ENCODE data around the gene ACTRT3.
"Not testable (repeated sequence)": the region's sequence is repeated elsewhere in the genome, so short reads cannot be mapped to it uniquely, and the experiment has no call there.

The ACTRT3 gene

GRCh38 chr3:169772305-169772896, 3.0 kb upstream of the ACTRT3 start:
- DNase-seq: peak; percentile 78

GRCh38 chr3:169771497-169772304, 2.3 kb upstream of the ACTRT3 start:
- peak; percentile 93 for DNase-seq

DNA sequence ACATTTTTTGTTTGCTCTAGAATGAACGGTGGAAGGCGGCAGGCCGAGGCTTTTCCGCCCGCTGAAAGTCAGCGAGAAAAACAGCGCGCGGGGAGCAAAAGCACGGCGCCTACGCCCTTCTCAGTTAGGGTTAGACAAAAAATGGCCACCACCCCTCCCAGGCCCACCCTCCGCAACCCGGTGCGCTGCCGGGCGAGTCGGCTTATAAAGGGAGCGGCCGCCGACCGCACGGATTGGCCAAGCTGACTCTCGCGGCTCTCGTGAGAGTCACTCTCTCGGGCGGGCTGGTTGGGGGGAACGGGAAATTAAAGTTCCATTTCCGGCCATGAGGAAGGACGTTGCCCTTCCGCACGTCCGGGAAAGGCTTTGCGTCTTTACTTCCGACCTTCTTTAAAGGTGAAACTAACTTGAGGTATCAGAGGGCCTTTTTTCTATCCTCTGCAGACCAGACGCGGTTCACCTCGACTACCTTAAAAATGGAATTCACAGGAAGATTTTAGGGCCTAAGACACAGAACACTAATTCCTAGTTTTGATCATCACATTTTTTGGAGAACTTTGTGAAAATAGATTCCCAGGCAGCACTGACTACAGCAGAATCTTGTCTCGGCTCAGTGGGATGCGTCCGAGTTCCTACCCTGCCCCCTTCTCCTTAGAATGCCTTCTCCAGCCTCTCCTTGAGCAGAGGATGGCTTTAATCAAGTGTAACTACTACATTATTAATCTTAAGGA, 4.3 kb downstream of the ACTRT3 start, which contains the start of gene TERC:
Gene TERC, minus strand, starts transcription at position 179 of the 731 bp plus-strand sequence.
- peak; percentile 97 for DNase-seq

GRCh38 chr3:169764312-169764881, 5.0 kb downstream of the ACTRT3 start:
- DNase-seq: peak; percentile 76

- DNase-seq: no peak
These were observed 8.9 kb downstream of the ACTRT3 start for GRCh38 chr3:169760479-169760878.

- peak; percentile 50 for DNase-seq
These were observed 10.1 kb downstream of the ACTRT3 start for GRCh38 chr3:169759256-169759655.

GRCh38 chr3:169758359-169758994, 10.9 kb downstream of the ACTRT3 start:
- no peak for DNase-seq

- no peak for DNase-seq
These were observed 13.9 kb downstream of the ACTRT3 start for GRCh38 chr3:169755488-169755887.

GRCh38 chr3:169754711-169755110, 14.7 kb downstream of the ACTRT3 start:
- DNase-seq: no peak

DNA sequence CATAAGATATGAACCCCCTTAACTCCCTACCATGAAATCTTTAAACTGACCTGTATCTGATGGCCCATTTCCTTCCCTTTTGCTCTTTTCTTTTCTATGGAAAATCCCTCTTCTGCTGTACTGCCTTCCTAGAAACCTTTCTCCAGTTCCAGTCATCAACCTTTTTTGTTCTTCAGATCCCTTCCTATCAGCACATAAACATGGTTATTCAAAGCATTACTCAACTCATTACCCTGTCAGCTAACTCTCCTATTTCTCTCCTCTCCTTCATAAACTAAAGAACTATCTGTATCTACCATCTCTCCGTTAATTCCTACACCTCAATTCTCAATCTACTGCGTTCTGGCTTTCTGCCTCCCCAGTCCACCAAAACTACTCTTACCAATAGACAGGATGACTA, 17.5 kb downstream of the ACTRT3 start:
- DNase-seq: no peak

DNA sequence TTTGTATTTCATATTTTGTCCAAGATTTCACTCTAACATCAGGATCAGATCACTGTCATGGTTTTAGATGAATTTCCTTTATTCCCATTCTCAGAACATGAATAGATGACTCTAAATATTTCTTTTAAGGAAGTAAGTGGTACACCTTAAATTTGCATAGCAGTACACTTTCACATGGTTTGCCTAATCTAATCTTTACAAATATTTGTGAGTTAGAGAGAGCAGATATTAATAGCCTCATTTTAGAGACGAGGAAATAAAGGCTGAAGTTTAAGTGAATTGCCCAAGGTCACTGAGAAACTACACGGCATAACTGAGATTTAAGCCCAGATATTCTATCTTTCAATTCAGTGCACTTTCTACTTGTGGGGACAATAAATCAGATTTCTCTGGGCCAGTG, 18.7 kb downstream of the ACTRT3 start:
- DNase-seq: no peak

DNA sequence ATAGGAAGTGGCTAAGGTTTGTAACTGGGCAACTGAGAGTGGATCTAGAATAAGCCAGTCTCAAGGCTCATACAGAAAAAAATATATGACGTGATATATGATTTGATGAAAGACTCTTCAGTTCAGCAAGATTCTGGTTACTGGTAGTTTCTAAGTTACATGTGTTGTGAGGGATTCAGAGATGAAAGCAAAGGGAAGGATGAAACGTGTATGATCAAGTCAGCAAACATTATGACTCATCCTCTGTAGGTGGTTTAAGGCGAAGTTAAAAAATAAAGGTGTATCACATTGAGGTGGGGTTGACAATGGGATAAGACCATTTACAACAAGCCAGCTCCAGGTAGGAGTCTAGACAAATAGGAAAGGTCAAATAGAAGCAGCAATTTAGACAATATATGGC, 20.7 kb downstream of the ACTRT3 start:
- no peak for DNase-seq

DNA sequence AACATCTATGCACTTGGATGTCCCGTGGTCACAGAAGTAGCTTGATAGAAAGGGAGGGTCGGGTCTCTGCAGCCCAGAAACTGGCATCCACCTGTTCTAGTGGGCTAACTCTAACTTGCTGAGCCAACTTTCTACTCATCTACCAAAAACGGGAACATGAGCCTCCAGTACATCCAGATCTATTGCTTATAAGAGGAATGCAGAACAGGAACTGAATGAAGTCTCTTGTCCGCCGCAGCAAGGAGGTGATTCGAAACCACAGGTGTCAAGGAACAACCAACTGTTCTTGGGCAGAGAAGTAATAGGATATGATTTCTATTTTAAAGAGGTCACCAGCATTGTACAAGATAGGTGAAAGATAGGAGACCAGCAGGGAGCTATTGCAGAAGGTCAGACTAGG, 22.4 kb downstream of the ACTRT3 start:
- no peak for DNase-seq

DNA sequence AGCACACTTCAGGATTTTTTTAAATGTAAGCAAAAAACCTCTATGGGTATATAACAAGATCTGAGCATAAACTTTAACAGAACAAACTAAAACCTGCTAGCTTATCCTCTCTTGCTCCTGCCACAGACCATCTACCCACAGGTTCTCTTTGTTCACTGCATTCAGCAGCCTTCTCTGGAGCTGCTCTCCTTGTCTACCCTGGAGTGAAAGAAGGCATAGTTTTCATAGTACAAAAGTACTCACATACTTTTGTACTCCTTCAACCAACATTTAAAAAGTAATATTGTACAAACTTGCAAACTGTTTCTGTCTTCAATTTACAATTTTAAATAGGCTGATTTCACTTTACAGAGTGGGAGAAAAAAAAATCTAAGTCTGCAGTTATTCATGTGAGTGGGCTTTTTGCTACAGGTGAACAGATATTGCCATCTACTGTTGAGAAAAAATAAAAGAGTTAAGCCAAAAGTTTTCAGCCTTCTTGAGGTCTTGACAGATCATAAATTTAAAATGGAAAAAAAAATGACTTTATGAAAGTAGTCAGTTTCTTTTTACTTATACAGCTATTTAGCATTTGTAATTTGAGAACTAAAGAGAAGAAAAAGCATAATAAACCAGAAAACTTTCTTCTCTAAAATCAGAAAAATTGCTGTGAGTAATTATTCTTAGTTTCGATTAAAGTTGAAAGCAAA, 24.9 kb downstream of the ACTRT3 start:
- no peak for DNase-seq

GRCh38 chr3:169739067-169739466, 30.3 kb downstream of the ACTRT3 start:
- DNase-seq: no peak

GRCh38 chr3:169731857-169732256, 37.5 kb downstream of the ACTRT3 start:
- not testable (repeated sequence) for DNase-seq

GRCh38 chr3:169722724-169723123, 46.6 kb downstream of the ACTRT3 start:
- no peak for DNase-seq

DNA sequence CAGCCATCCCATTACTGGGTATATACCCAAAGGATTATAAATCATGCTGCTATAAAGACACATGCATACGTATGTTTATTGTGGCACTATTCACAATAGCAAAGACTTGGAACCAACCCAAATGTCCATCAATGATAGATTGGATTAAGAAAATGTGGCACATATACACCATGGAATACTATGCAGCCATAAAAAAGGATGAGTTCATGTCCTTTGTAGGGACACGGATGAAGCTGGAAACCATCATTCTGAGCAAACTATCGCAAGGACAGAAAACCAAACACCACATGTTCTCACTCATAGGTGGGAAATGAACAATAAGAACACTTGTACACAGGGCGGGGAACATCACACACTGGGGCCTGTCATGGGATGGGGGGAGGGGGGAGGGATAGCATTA, 50.9 kb downstream of the ACTRT3 start:
- DNase-seq: not testable (repeated sequence)
